Measurements from ENCODE around the gene SLC22A15.

- TF ChIP-seq CTCF (tag by site-specific recombination; IDR thresholded peaks at IDR 0.05), result no peak
- TF ChIP-seq ZNF138 (tag by site-specific recombination; IDR thresholded peaks at IDR 0.05; ENCODE audit: borderline replicate concordance), result no peak
- TF ChIP-seq ZXDB (tag by site-specific recombination; IDR thresholded peaks at IDR 0.05), result no peak
- TF ChIP-seq ZNF658 (tag by site-specific recombination; IDR thresholded peaks at IDR 0.05), result no peak
- TF ChIP-seq ZNF114 (tag by site-specific recombination; IDR thresholded peaks at IDR 0.05), result no peak
- TF ChIP-seq ZNF416 (tag by site-specific recombination; IDR thresholded peaks at IDR 0.05), result no peak
- no peak for TF ChIP-seq ZNF274 (IDR thresholded peaks at IDR 0.05; ENCODE audit: low read length)
- TF ChIP-seq ZNF274 (tag by site-specific recombination; IDR thresholded peaks at IDR 0.05; ENCODE audit: borderline replicate concordance), result no peak
- TF ChIP-seq REST (tag by site-specific recombination; IDR thresholded peaks at IDR 0.05), result no peak
- TF ChIP-seq EGR2 (tag by site-specific recombination; IDR thresholded peaks at IDR 0.05; ENCODE audit: low read depth), result no peak
- no peak for TF ChIP-seq ZNF239 (tag by site-specific recombination; IDR thresholded peaks at IDR 0.05)
These were observed 21.1 kb upstream of the SLC22A15 start for GRCh38 chr1:115955228-115955627.
